Lung (tissue), 12 donors: ENCODE results near the gene L3HYPDH. TPM values are rescaled to one million over a fixed set of nuclear protein-coding genes. Genes with fewer than 3 reads are reported as not detected.

ENCODE experiments used
- ATAC-seq: fragments of 200-7000 bp; cut with Tn5 transposase; one replicate; pipeline ENCODE4 v1.9.1; 2020; ENCODE audit warnings: moderate number of reproducible peaks; ENCODE audit not compliant: insufficient read depth, low FRiP score
- DNase-seq, 3 donors: peaks; one replicate each; pipeline ENCODE4 v3.0.0-alpha.2; 2013 to 2017
- H3K27ac ChIP-seq, 2 donors: one replicate each; pipeline ENCODE4 v1.5.1; 2013; ENCODE audit warnings: mild to moderate bottlenecking in 2 of 2, moderate library complexity in 2 of 2, control low read depth in 1 of 2, inconsistent platforms in 1 of 2, low read depth in 1 of 2, low read length in 1 of 2
- H3K27me3 ChIP-seq, 3 donors: one replicate each; pipeline ENCODE4 v1.5.1; 2013; ENCODE audit warnings: low read length in 2 of 3; ENCODE audit not compliant: control insufficient read depth in 3 of 3, insufficient read depth in 3 of 3
- H3K36me3 ChIP-seq, 4 donors: one replicate each; pipeline ENCODE4 v1.5.1; 2013; ENCODE audit warnings: low read length in 4 of 4, mild to moderate bottlenecking in 1 of 4, moderate library complexity in 1 of 4; ENCODE audit not compliant: control insufficient read depth in 4 of 4, insufficient read depth in 4 of 4
- H3K4me1 ChIP-seq, 5 donors: one replicate each; pipeline ENCODE4 v1.5.1; 2013; ENCODE audit warnings: low read length in 5 of 5, mild to moderate bottlenecking in 2 of 5, moderate library complexity in 1 of 5; ENCODE audit not compliant: control insufficient read depth in 5 of 5, insufficient read depth in 5 of 5
- H3K4me3 ChIP-seq: one replicate; pipeline ENCODE4 v1.5.1; 2013; ENCODE audit warnings: mild to moderate bottlenecking, control low read depth, moderate library complexity
- H3K9ac ChIP-seq, 2 donors: one replicate each; pipeline ENCODE4 v1.5.1; 2013; ENCODE audit warnings: low read length in 2 of 2, control low read depth in 1 of 2; ENCODE audit not compliant: insufficient read depth in 1 of 2
- H3K9me3 ChIP-seq, 4 donors: one replicate each; pipeline ENCODE4 v1.5.1; 2013; ENCODE audit warnings: low read length in 3 of 4, mild to moderate bottlenecking in 1 of 4, moderate library complexity in 1 of 4; ENCODE audit not compliant: control insufficient read depth in 4 of 4, insufficient read depth in 3 of 4
- WGBS, 2 donors: extraction: QIAGEN DNeasy Blood & Tissue Kit; methylation state at CpG; one replicate each; pipeline ENCODE4 v1.1.7; 2013; 5-methylcytosine and 5-hydroxymethylcytosine counted together
- polyA plus RNA-seq, 2 donors: library from polyadenylated mRNA; stranded (reverse); fragments of 200-250 nt; gene quantifications; one replicate each; pipeline ENCODE4 v1.2.1, GENCODE V29; 2013
- total RNA-seq, 2 donors: library from RNA; depleted of rRNA in 1 of 2; stranded (reverse); fragments of >200 nt in 1 of 2; gene quantifications; one replicate each; pipeline ENCODE4 v1.2.1, GENCODE V29; 2014 to 2021
- TF ChIP-seq, protein P1 (sequence below): IDR thresholded peaks from 2 replicates; pipeline ENCODE4 v1.5.1; 2012; ENCODE audit warnings: mild to moderate bottlenecking; ENCODE audit errors: control extremely low read depth, extremely low read depth
- donor health status: control.
- donor health status: control.
- donor health status: Bipolar disorder and iron deficiency.
- donor health status: healthy.
- donor health status: DM: yes; HTN: yes; CAD: no.

Gene L3HYPDH
- total and polyA plus RNA-seq, 4 donors: 17.1 to 32.8 (median 25.0) TPM

DNA sequence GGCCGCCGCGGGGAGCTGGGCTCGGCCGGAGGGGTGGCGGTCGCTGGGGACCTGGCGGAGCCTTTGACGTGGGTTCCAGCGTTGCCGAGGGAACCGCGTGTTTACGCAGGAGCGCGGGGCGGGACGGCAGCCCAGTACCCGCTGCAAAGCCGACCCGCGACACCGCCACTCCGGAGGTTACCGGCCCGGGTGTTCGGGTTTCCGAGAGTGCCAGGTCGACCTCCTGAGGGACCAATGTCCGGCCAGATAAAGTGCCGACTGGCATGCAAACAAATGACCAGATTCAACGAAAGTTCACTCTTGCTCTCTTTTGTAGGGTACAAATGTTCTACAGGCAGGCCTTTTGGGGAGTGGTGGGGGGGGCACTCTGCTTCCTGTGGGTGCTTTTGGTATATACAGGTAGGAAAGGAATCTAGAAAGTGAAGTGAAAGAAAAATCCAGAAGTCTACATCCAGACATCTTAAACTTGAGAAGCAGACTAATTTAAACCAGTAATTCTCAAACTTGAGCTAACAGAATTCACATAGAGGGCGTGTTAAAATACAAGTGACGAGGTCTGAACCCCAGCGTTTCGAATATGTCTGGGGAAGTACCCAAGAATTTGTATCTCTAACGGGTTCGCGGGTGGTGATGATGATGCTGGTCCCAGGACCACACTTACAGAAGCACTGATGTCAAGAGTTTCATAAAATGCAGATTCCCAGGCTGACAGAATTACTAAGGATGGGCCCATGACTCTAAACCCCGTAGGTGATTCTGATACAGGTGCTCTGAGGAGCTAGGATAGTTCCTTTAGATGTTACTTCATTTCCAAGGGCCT, 18.7 kb downstream of the L3HYPDH start, which contains the start of gene GPR135:
GPR135 (minus strand) TSS at position 65 of the 820 bp plus-strand sequence. CDS start 154 bp downstream, outside the sequence.
- TF ChIP-seq, protein P1, sequence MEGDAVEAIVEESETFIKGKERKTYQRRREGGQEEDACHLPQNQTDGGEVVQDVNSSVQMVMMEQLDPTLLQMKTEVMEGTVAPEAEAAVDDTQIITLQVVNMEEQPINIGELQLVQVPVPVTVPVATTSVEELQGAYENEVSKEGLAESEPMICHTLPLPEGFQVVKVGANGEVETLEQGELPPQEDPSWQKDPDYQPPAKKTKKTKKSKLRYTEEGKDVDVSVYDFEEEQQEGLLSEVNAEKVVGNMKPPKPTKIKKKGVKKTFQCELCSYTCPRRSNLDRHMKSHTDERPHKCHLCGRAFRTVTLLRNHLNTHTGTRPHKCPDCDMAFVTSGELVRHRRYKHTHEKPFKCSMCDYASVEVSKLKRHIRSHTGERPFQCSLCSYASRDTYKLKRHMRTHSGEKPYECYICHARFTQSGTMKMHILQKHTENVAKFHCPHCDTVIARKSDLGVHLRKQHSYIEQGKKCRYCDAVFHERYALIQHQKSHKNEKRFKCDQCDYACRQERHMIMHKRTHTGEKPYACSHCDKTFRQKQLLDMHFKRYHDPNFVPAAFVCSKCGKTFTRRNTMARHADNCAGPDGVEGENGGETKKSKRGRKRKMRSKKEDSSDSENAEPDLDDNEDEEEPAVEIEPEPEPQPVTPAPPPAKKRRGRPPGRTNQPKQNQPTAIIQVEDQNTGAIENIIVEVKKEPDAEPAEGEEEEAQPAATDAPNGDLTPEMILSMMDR: no peak
- Histone ChIP-seq H3K9me3 (no peaks in the 10 kb centered on the region), H3K27me3 (peaks cover 0 to 3% (median 0%) of the 10 kb centered on the region in 3 donors), H3K9ac (no peak within 1 kb of the TSS), H3K4me3 (peak within 1 kb of the TSS; percentile 60), H3K27ac (peak within 1 kb of the TSS in 1 of 2 donors; percentile 44), H3K36me3 (peaks cover 0 to 8% (median 5%) of the 10 kb centered on the region in 4 donors), H3K4me1 (peaks cover 0 to 8% (median 0%) of the 10 kb centered on the region in 5 donors)
- WGBS, 2 donors: 19 to 22% methylated on average over 35 to 40 of the region's 40 CpGs
- peak; percentile 49 for ATAC-seq
- peak; percentile 71 to 76 (median 73) for DNase-seq

DNA sequence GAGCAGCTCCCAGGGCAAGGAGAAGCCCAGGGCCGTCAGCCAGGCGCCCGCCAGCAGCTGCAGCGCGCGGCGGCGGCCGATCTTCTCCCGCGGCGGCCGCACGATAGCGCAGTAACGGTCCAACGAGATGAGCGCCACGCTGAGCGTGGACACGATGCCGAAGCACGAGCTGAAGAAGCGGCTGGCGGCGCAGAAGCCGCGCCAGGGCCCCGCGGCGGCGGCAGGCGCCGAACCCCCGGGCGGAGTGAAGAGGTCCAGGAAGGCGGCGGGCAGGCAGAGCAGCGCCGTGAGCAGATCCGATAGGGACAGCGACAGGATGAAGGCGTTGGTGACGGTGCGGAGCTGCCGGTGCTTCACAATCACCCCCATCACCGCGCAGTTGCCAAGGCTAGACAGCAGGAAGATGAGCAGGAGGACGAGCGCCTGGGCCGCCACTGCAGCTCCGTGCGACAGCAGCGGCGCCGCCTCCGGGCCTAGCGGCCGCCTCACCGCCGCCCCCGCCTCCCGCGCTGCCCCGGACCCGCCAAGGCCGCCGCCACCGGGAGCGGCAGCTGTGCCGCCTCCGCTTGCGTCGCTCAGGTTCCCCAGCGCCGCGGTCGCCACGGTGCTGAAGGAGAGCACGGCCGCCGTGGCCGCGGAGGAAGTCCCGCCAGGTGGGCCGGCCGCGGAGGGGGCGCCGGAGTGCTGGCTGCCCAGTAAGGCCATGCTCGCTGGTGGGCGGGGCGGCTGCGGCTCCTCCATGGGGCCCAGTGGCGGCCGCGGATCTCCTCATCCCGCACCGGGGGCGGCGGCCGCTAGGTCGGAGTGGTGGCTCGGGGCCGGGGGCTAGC, 19.5 kb downstream of the L3HYPDH start:
- H3K9me3 ChIP-seq: no peaks in the 10 kb centered on the region
- DNase-seq (peak; percentile 67 to 74 (median 72)), ATAC-seq (peak; percentile 82)
- H3K27ac ChIP-seq: peak overlapping the region in 1 of 2 donors; percentile 44
- 0 to 1% methylated on average over 79 to 105 of the region's 105 CpGs for WGBS, 2 donors
- H3K4me1 ChIP-seq: peaks cover 0 to 8% (median 0%) of the 10 kb centered on the region in 5 donors
- TF ChIP-seq, protein P1: no peak
- peak overlapping the region; percentile 60 for H3K4me3 ChIP-seq
- H3K27me3 ChIP-seq: peaks cover 0 to 3% (median 0%) of the 10 kb centered on the region in 3 donors
- no peak overlapping the region for H3K9ac ChIP-seq
- peaks cover 0 to 7% (median 4%) of the 10 kb centered on the region in 4 donors for H3K36me3 ChIP-seq

DNA sequence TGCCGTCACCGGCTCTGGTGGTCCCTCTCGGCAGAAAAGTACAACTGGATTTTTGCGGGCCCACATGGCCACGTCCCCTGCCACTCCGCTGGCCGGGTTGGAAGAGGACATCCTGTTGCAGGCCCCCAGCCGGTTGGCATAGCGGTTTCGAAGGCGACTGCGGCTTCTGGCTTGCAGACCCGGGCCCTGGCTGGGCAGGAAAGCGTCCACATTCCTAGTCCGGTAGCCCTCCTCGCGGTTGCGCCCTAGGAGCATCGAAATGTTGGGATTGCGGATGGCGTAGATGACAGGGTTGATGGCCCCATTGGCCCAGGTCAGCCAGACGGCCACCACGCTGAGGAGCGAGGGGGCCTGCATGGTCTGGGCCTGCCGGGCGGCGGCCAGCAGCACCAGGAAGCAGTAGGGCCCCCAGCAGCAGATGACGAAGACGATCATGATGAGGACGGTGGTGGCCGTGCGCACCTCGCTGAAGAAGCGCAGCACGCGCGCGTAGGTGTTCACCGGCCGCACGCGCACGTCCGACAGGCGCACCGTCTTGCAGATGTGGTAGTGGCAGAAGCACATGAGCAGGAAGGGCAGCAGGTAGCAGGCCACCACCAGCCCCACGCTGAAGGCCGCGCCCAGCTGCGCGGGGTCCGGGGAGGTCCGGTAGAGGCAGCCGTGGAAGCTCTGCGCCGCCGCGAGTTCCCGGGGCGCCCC, 20.3 kb downstream of the L3HYPDH start:
- WGBS, 2 donors: 36 to 41% methylated on average over 51 to 60 of the region's 60 CpGs
- Histone ChIP-seq H3K36me3 (peaks cover 0 to 7% (median 4%) of the 10 kb centered on the region in 4 donors), H3K4me1 (peaks cover 0 to 8% (median 0%) of the 10 kb centered on the region in 5 donors), H3K4me3 (peak overlapping the region; percentile 60), H3K9ac (no peak overlapping the region), H3K27ac (peak overlapping the region in 1 of 2 donors; percentile 13), H3K27me3 (peaks cover 0 to 3% (median 0%) of the 10 kb centered on the region in 3 donors), H3K9me3 (no peaks in the 10 kb centered on the region)
- DNase-seq: no peak
- TF ChIP-seq, protein P1: no peak
- ATAC-seq: no peak
